Immature natural killer cell (primary cell): ENCODE results near the gene WNK2. TPM values are rescaled to one million over a fixed set of nuclear protein-coding genes. Genes with fewer than 3 reads are reported as not detected.

Experiments used
- DNase-seq, 3 donors: peaks; one replicate each; pipeline ENCODE4 v3.0.0; 2022; ENCODE audit warnings: mixed read lengths in 1 of 3
- H3K27ac Mint-ChIP-seq, 6 donors: one replicate each; pipeline ENCODE4 v1.8.0; 2020; ENCODE audit warnings: mixed read lengths in 6 of 6, mild to moderate bottlenecking in 5 of 6, inconsistent platforms in 4 of 6, moderate library complexity in 3 of 6
- H3K27me3 Mint-ChIP-seq, 3 donors: one replicate each; pipeline ENCODE4 v1.8.0; 2020 to 2021; ENCODE audit warnings: low read depth in 3 of 3, mild to moderate bottlenecking in 3 of 3, mixed read lengths in 3 of 3, moderate library complexity in 3 of 3, inconsistent platforms in 1 of 3
- H3K36me3 Mint-ChIP-seq, 3 donors: one replicate each; pipeline ENCODE4 v1.8.0; 2020; ENCODE audit warnings: mixed read lengths in 3 of 3, inconsistent platforms in 2 of 3, mild to moderate bottlenecking in 2 of 3
- H3K4me1 Mint-ChIP-seq, 2 donors: one replicate each; pipeline ENCODE4 v1.8.0; 2020; ENCODE audit warnings: inconsistent platforms in 2 of 2, mild to moderate bottlenecking in 2 of 2, mixed read lengths in 2 of 2, moderate library complexity in 1 of 2
- H3K4me3 Mint-ChIP-seq, 5 donors: one replicate each; pipeline ENCODE4 v1.8.0; 2020; ENCODE audit warnings: mild to moderate bottlenecking in 5 of 5, mixed read lengths in 5 of 5, inconsistent platforms in 3 of 5, moderate library complexity in 3 of 5
- H3K9me3 Mint-ChIP-seq, 6 donors: one replicate each; pipeline ENCODE4 v1.8.0; 2020; ENCODE audit warnings: mild to moderate bottlenecking in 6 of 6, mixed read lengths in 6 of 6, inconsistent platforms in 4 of 6, moderate library complexity in 3 of 6
- polyA plus RNA-seq, 3 donors: library from polyadenylated mRNA; unstranded; fragments of 300-500 nt; fragmentation: Illumina TruSeq; gene quantifications; one replicate each; pipeline ENCODE4 v1.2.3, GENCODE V29; 2021

The WNK2 gene
- polyA plus RNA-seq, 3 donors from 2014 or later, result not detected

GRCh38 chr9:93291536-93292287 lies 107.8 kb downstream of the WNK2 start:
- no peaks in the 10 kb centered on the region for H3K4me1 Mint-ChIP-seq
- H3K4me3 Mint-ChIP-seq, result no peak overlapping the region
- H3K27ac Mint-ChIP-seq, result no peak overlapping the region
- H3K36me3 Mint-ChIP-seq, result no peaks in the 10 kb centered on the region
- DNase-seq, result no peak
- peaks cover 8 to 14% (median 10%) of the 10 kb centered on the region in 3 donors for H3K27me3 Mint-ChIP-seq
- H3K9me3 Mint-ChIP-seq, result no peaks in the 10 kb centered on the region

- no peaks in the 10 kb centered on the region for H3K4me1 Mint-ChIP-seq
- no peaks in the 10 kb centered on the region for H3K36me3 Mint-ChIP-seq
- H3K4me3 Mint-ChIP-seq, result no peak overlapping the region
- no peaks in the 10 kb centered on the region for H3K9me3 Mint-ChIP-seq
- DNase-seq, result no peak
- no peak overlapping the region for H3K27ac Mint-ChIP-seq
- peaks cover 8 to 14% (median 9%) of the 10 kb centered on the region in 3 donors for H3K27me3 Mint-ChIP-seq
Measured at GRCh38 chr9:93292288-93292615, 108.3 kb downstream of the WNK2 start.

DNA sequence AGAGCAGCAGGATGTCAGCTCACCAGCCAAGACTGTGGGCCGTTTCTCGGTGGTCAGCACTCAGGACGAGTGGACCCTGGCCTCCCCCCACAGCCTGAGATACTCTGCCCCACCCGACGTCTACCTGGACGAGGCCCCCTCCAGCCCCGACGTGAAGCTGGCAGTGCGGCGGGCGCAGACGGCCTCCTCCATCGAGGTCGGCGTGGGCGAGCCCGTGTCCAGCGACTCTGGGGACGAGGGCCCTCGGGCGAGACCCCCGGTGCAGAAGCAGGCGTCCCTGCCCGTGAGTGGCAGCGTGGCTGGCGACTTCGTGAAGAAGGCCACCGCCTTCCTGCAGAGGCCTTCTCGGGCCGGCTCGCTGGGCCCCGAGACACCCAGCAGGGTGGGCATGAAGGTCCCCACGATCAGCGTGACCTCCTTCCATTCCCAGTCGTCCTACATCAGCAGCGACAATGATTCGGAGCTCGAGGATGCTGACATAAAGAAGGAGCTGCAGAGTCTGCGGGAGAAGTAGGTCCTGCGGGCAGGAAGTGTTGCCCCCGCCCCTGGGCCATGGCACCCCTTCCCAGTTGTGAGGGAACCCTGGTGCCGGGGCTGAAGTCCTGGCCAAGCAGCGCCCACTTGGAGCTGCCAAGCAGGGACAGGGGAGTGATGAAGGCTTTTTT lies 108.9 kb downstream of the WNK2 start:
- H3K27ac Mint-ChIP-seq, result no peak overlapping the region

GRCh38 chr9:93294011-93294410 lies 110.1 kb downstream of the WNK2 start:
- H3K9me3 Mint-ChIP-seq, result no peaks in the 10 kb centered on the region
- no peak overlapping the region for H3K4me3 Mint-ChIP-seq
- no peaks in the 10 kb centered on the region for H3K36me3 Mint-ChIP-seq
- no peak for DNase-seq
- H3K27ac Mint-ChIP-seq, result no peak overlapping the region
- H3K27me3 Mint-ChIP-seq, result peaks cover 8 to 12% (median 8%) of the 10 kb centered on the region in 3 donors
- no peaks in the 10 kb centered on the region for H3K4me1 Mint-ChIP-seq

More for the DNA sequence above, 108.9 kb downstream of the WNK2 start:
- no peaks in the 10 kb centered on the region for H3K9me3 Mint-ChIP-seq
- no peak overlapping the region for H3K4me3 Mint-ChIP-seq
- no peaks in the 10 kb centered on the region for H3K36me3 Mint-ChIP-seq
- H3K4me1 Mint-ChIP-seq, result no peaks in the 10 kb centered on the region
- peaks cover 8 to 12% (median 12%) of the 10 kb centered on the region in 3 donors for H3K27me3 Mint-ChIP-seq
- no peak for DNase-seq

DNA sequence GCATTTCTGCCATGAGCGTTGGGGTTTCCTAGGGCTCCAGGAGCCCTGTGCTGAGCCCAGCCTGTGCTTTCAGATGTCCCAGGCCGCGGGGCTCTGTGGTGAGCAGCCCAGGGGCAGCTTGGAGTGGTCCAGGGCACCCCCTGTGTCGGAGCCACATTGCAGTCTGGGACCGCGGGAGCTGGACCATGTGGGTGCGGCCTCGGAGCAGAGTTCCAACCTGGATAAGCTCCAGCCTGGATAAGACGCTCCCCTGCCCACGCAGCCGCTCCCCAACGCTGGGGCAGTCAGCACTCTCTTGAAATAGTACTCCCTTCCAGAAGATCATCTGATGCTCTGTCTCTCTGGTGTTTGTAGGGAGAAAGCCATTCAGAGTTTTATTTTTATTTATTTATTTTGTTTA lies 111.1 kb downstream of the WNK2 start:
- no peak for DNase-seq
- no peaks in the 10 kb centered on the region for H3K4me1 Mint-ChIP-seq
- H3K9me3 Mint-ChIP-seq, result no peaks in the 10 kb centered on the region
- H3K27ac Mint-ChIP-seq, result no peak overlapping the region
- H3K36me3 Mint-ChIP-seq, result no peaks in the 10 kb centered on the region
- H3K27me3 Mint-ChIP-seq, result peaks cover 6 to 9% (median 8%) of the 10 kb centered on the region in 3 donors
- H3K4me3 Mint-ChIP-seq, result no peak overlapping the region

- Mint-ChIP-seq H3K4me1 (no peaks in the 10 kb centered on the region), H3K27ac (no peak overlapping the region), H3K4me3 (no peak overlapping the region), H3K9me3 (no peaks in the 10 kb centered on the region), H3K27me3 (peaks cover 6 to 11% (median 9%) of the 10 kb centered on the region in 3 donors), H3K36me3 (no peaks in the 10 kb centered on the region)
- DNase-seq, result no peak
Measured at GRCh38 chr9:93295456-93296076, 111.6 kb downstream of the WNK2 start.

- H3K36me3 Mint-ChIP-seq, result no peaks in the 10 kb centered on the region
- no peaks in the 10 kb centered on the region for H3K4me1 Mint-ChIP-seq
- no peak overlapping the region for H3K27ac Mint-ChIP-seq
- H3K4me3 Mint-ChIP-seq, result no peak overlapping the region
- H3K9me3 Mint-ChIP-seq, result no peaks in the 10 kb centered on the region
- DNase-seq, result no peak
- H3K27me3 Mint-ChIP-seq, result peaks cover 5 to 12% (median 9%) of the 10 kb centered on the region in 3 donors
Measured at GRCh38 chr9:93296889-93297480, 113.0 kb downstream of the WNK2 start.

DNA sequence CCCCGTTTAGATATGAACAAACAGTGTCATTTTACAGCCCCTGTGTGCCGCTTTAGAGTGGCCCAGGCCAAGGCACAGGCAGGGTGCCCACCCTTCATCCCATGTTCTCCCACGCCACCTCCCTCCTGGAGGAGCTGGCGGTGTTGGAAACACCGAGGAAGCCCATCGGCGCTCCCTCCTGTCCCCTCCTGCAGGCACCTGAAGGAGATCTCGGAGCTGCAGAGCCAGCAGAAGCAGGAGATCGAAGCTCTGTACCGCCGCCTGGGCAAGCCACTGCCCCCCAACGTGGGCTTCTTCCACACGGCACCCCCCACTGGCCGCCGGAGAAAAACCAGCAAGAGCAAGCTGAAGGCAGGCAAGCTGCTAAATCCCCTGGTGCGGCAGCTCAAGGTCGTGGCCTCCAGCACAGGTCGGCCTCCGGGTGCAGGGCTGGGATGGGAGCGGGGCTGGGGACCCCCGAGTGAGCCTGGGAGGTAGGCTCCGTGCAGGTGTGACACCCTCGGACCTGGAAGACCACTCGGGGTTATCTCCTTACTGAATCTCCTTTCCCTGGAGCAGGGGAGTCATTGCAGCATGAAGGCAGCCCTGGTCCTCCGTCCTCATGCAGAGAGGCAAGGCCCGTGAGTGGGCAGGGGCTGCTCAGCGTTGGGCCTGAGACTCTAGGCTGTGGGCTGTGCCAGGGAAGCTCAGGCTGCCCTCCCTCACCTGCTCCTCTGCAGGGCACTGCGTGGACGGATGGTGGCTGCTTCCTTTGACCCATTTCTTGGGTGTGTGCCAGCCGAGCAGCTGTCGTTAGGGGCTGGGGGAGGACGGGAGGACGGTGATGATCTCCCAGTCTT lies 113.9 kb downstream of the WNK2 start:
- H3K9me3 Mint-ChIP-seq, result no peaks in the 10 kb centered on the region
- no peaks in the 10 kb centered on the region for H3K36me3 Mint-ChIP-seq
- no peaks in the 10 kb centered on the region for H3K4me1 Mint-ChIP-seq
- no peak overlapping the region for H3K27ac Mint-ChIP-seq
- H3K27me3 Mint-ChIP-seq, result peaks cover 8 to 12% (median 9%) of the 10 kb centered on the region in 3 donors
- H3K4me3 Mint-ChIP-seq, result no peak overlapping the region
- no peak for DNase-seq

DNA sequence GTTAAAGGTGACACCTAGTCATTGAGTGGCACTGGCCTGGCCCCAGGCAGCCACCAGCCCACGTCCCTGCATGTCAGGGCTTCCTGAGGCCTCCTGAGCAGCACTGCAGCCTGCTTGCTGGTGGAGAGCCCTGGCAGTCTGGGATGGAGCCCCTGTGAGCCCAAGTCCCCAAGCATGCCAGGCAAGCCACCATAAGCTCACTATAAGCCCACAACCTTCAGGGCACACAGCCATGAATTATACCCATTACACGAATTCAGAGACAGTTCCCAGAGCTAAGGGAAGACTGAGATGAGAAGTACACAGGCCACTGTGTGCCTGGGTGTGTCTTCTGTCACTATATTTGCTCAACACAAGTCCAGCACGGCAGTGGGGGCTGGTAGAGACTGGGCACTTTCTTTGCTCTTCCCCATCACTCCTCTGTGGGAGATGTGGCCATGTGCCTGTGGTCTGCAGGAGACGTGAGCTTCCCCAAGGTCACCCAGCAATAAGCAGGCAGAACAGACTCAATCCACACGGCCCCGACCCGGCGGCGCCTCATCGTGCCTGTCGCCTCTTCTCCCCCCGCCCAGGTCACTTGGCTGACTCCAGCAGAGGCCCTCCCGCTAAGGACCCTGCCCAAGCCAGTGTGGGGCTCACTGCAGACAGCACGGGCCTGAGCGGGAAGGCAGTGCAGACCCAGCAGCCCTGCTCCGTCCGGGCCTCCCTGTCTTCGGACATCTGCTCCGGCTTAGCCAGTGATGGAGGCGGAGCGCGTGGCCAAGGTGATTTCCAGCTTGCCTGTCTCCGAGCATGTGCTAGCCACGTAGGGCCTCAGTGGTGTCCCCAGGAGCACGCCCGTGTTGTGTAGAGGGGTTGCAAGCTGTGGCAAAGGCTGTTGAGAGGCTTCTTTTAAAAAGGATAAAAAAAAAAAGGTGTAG lies 114.8 kb downstream of the WNK2 start:
- Mint-ChIP-seq H3K36me3 (no peaks in the 10 kb centered on the region), H3K27me3 (peaks cover 5 to 9% (median 9%) of the 10 kb centered on the region in 3 donors), H3K4me1 (no peaks in the 10 kb centered on the region), H3K4me3 (no peak overlapping the region), H3K9me3 (no peaks in the 10 kb centered on the region), H3K27ac (no peak overlapping the region)
- DNase-seq, result no peak

DNA sequence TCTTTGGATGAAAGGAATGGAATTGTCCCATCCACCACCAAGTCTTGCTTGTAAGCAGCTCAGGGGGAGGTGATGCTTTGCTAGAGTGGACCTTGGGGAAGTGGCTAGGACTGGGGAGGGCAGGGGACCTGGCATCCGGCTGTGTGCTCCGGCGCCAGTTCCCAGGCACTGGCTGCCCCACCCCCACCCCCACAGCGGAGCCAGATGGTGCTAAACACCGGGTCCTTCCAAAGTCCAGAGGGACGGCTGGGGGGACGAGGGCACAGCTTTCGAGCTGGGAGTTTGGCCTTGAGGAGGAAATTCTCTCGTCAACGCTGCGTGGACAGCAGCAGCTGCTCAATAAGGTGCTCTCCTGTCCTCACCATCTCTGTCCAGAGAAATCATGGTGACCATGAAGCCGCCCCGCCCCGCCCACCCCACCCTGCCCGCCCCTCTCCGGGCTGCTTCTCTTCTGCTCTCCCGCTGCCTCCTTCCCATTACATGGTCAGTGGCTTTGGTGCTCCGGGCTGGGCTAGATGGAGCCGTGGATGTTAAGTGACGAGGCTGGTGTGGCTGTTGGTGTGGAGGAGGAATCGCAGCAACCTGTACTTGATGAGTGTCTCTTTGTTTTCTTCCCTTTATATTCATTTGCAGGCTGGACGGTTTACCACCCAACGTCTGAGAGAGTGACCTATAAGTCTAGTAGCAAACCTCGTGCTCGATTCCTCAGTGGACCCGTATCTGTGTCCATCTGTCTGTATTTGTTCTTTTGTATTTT lies 115.7 kb downstream of the WNK2 start:
- Mint-ChIP-seq H3K9me3 (no peaks in the 10 kb centered on the region), H3K27me3 (peaks cover 4 to 7% (median 5%) of the 10 kb centered on the region in 3 donors), H3K4me1 (no peaks in the 10 kb centered on the region), H3K4me3 (no peak overlapping the region), H3K36me3 (no peaks in the 10 kb centered on the region), H3K27ac (no peak overlapping the region)
- no peak for DNase-seq

GRCh38 chr9:93300175-93300572 lies 116.2 kb downstream of the WNK2 start:
- H3K36me3 Mint-ChIP-seq, result no peaks in the 10 kb centered on the region
- H3K4me3 Mint-ChIP-seq, result no peak overlapping the region
- H3K27ac Mint-ChIP-seq, result no peak overlapping the region
- no peaks in the 10 kb centered on the region for H3K4me1 Mint-ChIP-seq
- no peak for DNase-seq
- H3K27me3 Mint-ChIP-seq, result peaks cover 6 to 7% (median 7%) of the 10 kb centered on the region in 3 donors
- no peaks in the 10 kb centered on the region for H3K9me3 Mint-ChIP-seq

DNA sequence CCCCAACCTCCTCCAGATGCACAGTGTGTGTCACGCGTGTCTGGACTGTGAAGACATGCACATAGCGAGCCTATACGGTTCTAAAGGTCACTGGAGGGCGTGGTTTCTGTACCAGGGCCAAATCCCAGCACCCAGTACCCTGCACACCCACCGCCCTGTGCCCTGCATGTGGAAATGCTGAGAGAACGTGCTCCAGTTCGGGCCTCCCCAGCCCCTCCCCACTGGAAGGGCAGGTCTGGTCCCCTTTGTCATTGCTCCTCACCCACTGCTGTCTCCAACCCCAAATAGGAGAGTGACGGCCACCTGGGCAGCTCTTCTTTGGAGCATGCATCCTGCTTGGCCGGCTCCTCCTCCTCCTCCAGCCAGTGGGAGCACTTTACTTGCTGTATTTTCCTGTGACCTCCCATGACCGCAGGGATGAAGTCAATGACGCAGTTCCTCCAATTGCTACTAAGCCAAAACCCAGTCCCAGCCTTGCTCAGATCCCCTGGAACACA lies 116.7 kb downstream of the WNK2 start:
- H3K27me3 Mint-ChIP-seq, result peaks cover 6 to 11% (median 7%) of the 10 kb centered on the region in 3 donors
- H3K9me3 Mint-ChIP-seq, result no peaks in the 10 kb centered on the region
- H3K4me1 Mint-ChIP-seq, result no peaks in the 10 kb centered on the region
- H3K36me3 Mint-ChIP-seq, result no peaks in the 10 kb centered on the region
- peak overlapping the region in 1 of 6 donors; percentile 58 for H3K27ac Mint-ChIP-seq
- DNase-seq, result no peak
- no peak overlapping the region for H3K4me3 Mint-ChIP-seq
